Measurements from ENCODE around the gene LKAAEAR1. TPM values are rescaled to one million over a fixed set of nuclear protein-coding genes. Genes with fewer than 3 reads are reported as not detected.

LKAAEAR1 gene
- total and polyA plus RNA-seq, 2 donors from 2014 or later = 0.31 TPM; not detected in 1

DNA sequence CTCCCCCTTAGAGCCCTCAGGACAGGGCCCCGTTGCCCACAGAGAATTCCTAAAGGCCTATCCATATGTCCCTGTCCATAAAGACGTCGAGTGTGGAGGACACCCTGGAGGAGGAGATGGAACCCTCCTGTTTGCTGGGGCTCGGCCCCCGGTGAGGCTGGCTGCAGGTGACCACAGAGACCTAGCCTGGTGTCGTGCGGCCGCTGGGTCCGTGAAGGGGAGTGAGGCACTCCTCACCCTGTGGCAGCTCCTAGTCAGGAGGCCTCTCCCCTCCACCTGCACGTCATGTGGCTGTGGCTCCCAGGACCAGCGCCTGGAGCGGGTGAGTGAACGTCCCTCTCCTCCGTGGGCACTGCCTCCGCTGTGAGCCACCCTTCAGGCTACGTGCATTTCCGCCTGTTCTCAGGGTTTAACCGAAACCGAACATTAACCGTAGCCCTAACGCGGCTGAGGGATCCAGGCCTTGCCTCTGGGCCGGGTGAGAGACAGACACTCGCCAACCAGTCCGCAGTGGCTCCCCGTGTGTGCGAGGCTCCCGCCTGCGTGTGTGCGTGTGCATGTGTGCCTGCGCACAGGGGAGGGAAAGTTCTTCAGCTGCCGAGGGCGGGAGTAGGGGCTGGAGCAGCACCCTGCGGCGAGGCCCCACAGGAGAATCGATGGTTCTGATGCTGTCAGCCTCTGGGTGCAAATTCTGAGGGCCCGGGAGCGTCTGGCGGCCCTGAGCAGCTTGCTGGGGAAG is 27.1 kb downstream of the LKAAEAR1 start:
- no peaks in the 10 kb centered on the region for H3K9me3 ChIP-seq (ENCODE audit: control insufficient read depth in 2 of 3, insufficient read depth in 1 of 3, low read length in 3 of 3)
- H3K27ac ChIP-seq (ENCODE audit: low read depth in 2 of 2, low read length in 2 of 2) = peak overlapping the region; percentile 68 to 77
- FAIRE-seq (no peak), DNase-seq (no peak)
- TF ChIP-seq CTCF (IDR thresholded peaks at IDR 0.05; ENCODE audit: borderline replicate concordance, extremely low read depth, insufficient read depth) = no peak
- H3K36me3 ChIP-seq (ENCODE audit: control insufficient read depth in 2 of 3, insufficient read depth in 3 of 3, low read length in 3 of 3) = no peaks in the 10 kb centered on the region
- no peaks in the 10 kb centered on the region for H3K27me3 ChIP-seq (ENCODE audit: control insufficient read depth, insufficient read depth, low read length)
- peak overlapping the region in 1 of 3 donors; percentile 29 for H3K4me3 ChIP-seq (ENCODE audit: low read length in 3 of 3)
- no peak overlapping the region for H3K9ac ChIP-seq (ENCODE audit: low read length in 3 of 3)
- peaks cover 0 to 23% (median 0%) of the 10 kb centered on the region in 3 donors for H3K4me1 ChIP-seq (ENCODE audit: control insufficient read depth in 2 of 3, insufficient read depth in 2 of 3, low read depth in 1 of 3, low read length in 3 of 3)
- intact Hi-C loops (cut with DNase I) = loop anchor here (5.0 kb wide), 1 partner anchor 435 kb away; no protein-coding TSS in a partner anchor

DNA sequence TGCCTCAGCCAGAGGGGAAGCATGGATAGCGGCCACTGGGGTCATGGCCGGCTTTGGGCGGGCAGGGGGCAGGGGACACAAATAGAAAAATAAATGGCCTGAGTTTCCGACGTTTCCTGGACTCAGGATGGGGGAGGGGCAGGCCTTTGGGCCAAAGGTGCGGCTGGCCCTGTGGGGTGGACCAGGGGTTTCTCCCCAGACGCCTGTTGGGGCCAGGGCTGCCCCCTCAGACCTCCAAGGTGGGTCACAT is 27.6 kb downstream of the LKAAEAR1 start:
- TF ChIP-seq CTCF (IDR thresholded peaks at IDR 0.05; ENCODE audit: borderline replicate concordance, extremely low read depth, insufficient read depth) = no peak
- Histone ChIP-seq H3K4me3 (ENCODE audit: low read length in 3 of 3) (no peak overlapping the region), H3K27me3 (ENCODE audit: control insufficient read depth, insufficient read depth, low read length) (no peaks in the 10 kb centered on the region), H3K4me1 (ENCODE audit: control insufficient read depth in 2 of 3, insufficient read depth in 2 of 3, low read depth in 1 of 3, low read length in 3 of 3) (peaks cover 0 to 24% (median 0%) of the 10 kb centered on the region in 3 donors), H3K27ac (ENCODE audit: low read depth in 2 of 2, low read length in 2 of 2) (peak overlapping the region; percentile 68 to 77), H3K36me3 (ENCODE audit: control insufficient read depth in 2 of 3, insufficient read depth in 3 of 3, low read length in 3 of 3) (no peaks in the 10 kb centered on the region), H3K9me3 (ENCODE audit: control insufficient read depth in 2 of 3, insufficient read depth in 1 of 3, low read length in 3 of 3) (no peaks in the 10 kb centered on the region), H3K9ac (ENCODE audit: low read length in 3 of 3) (no peak overlapping the region)
- FAIRE-seq (no peak), DNase-seq (peak in 1 of 5 donors; percentile 51)
- intact Hi-C loops (cut with DNase I) = loop anchor here (5.0 kb wide), 1 partner anchor 434 kb away; no protein-coding TSS in a partner anchor

- no peak for TF ChIP-seq CTCF (IDR thresholded peaks at IDR 0.05; ENCODE audit: borderline replicate concordance, extremely low read depth, insufficient read depth)
- Histone ChIP-seq H3K9me3 (ENCODE audit: control insufficient read depth in 2 of 3, insufficient read depth in 1 of 3, low read length in 3 of 3) (no peaks in the 10 kb centered on the region), H3K36me3 (ENCODE audit: control insufficient read depth in 2 of 3, insufficient read depth in 3 of 3, low read length in 3 of 3) (no peaks in the 10 kb centered on the region), H3K27ac (ENCODE audit: low read depth in 2 of 2, low read length in 2 of 2) (peak overlapping the region; percentile 69 to 76), H3K27me3 (ENCODE audit: control insufficient read depth, insufficient read depth, low read length) (no peaks in the 10 kb centered on the region), H3K4me1 (ENCODE audit: control insufficient read depth in 2 of 3, insufficient read depth in 2 of 3, low read depth in 1 of 3, low read length in 3 of 3) (peaks cover 0 to 24% (median 0%) of the 10 kb centered on the region in 3 donors), H3K4me3 (ENCODE audit: low read length in 3 of 3) (no peak overlapping the region), H3K9ac (ENCODE audit: low read length in 3 of 3) (no peak overlapping the region)
- intact Hi-C loops (cut with DNase I) = loop anchor here (5.0 kb wide), 1 partner anchor 434 kb away; no protein-coding TSS in a partner anchor
- FAIRE-seq = no peak
- peak in 2 of 5 donors; percentile 46 to 68 for DNase-seq
These were observed 28.1 kb downstream of the LKAAEAR1 start for GRCh38 chr20:64055893-64056638.
